T47D (cell line): ENCODE measurements around the gene SMIM10.
"Not testable (repeated sequence)": the region's sequence is repeated elsewhere in the genome, so short reads cannot be mapped to it uniquely, and the experiment has no call there.

Source experiments
- DNase-seq, 2 experiments: peaks; one replicate each; pipeline versions ENCODE4 v3.0.0 to v3.0.0-alpha.2; 2011 to 2012; ENCODE audit warnings: low read depth in 1 of 2, low spot score in 1 of 2
- JUND ChIP-seq: IDR thresholded peaks from 2 replicates; pipeline ENCODE4 v1.6.1; 2012; ENCODE audit warnings: low read depth
- in situ Hi-C: cut with HindIII; loops from 2 replicates; pipeline ENCODE4 v1.10.0; 2016; ENCODE audit warnings: low sequenced_read_pairs, low pct_unique_long_range_greater_than_20kb

SMIM10 gene

GRCh38 chrX:134997646-134998045 is 6.9 kb downstream of the SMIM10 start:
- no peak for DNase-seq
- no peak for TF ChIP-seq JUND
- in situ Hi-C loops = no loop called here

DNA sequence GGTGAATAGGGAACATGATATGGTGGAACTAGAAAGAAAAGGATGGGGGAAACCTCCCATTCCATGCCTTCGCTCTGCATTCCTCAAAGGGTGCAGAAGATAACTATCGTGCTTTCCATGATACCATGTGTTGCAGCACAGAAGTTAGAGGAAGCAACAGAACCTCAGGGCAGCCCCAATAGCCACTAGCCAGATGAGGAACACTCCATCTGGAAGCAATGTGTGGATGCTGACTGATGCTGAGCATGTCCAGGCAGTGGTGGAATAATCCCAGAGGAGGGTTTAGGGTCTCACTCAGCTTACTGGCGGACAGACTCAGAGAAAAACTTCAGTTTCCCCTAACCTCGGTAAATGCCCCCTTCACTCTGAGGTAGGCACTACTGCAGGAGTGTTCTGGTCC is 7.5 kb downstream of the SMIM10 start:
- in situ Hi-C loops = no loop called here
- no peak for DNase-seq
- TF ChIP-seq JUND = no peak

DNA sequence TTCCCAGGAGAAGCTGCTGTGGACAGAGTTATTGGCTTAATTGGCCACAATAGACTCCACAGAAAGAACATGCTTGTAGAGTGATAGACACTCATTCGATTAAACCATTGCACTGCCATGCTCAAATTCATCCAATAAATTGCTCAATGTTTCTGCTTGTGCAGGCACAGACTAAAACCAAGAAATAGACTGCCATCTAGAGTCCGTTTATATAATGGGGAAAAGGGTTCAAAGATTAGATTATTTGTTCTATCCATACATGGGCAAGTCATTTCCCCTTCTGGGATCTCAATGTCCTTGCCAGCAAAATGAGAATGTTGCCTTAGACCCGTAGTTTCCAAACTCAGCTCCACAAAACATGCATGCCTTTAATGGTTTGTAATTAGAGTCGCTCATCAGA is 8.7 kb downstream of the SMIM10 start:
- in situ Hi-C loops = no loop called here
- TF ChIP-seq JUND = no peak
- peak in 1 of 2 experiments; percentile 49 for DNase-seq

GRCh38 chrX:135000516-135000915 is 9.7 kb downstream of the SMIM10 start:
- in situ Hi-C loops = no loop called here
- no peak for TF ChIP-seq JUND
- DNase-seq = no peak

- in situ Hi-C loops = no loop called here
Measured at GRCh38 chrX:135003876-135004623, 13.3 kb downstream of the SMIM10 start.

DNA sequence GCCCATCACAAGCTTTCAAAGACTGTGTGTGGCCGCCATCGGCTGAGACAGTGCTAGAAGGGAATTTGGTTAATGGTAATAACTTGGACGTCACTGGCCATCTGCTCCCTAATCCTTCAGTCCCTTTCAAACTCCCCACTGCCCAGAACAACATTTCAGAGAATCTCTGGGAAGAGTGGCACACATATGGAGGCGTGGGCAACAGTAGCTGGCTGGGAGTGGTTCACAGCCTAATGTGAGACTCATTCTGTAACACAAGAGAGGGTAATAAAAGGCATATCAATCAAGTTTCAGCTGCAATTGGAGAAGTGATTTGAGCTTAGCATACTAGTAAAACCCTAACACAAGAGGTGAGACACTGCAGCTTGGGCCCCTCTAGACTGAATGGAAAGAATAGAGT is 15.4 kb downstream of the SMIM10 start:
- DNase-seq = no peak
- in situ Hi-C loops = no loop called here
- TF ChIP-seq JUND = no peak

More at GRCh38 chrX:135003876-135004623, 13.3 kb downstream of the SMIM10 start:
- TF ChIP-seq JUND = no peak
- peak; percentile 26 to 87 for DNase-seq

- DNase-seq = no peak
- in situ Hi-C loops = no loop called here
- no peak for TF ChIP-seq JUND
Measured at GRCh38 chrX:135009057-135009610, 18.3 kb downstream of the SMIM10 start.

GRCh38 chrX:135009838-135010237 is 19.0 kb downstream of the SMIM10 start:
- in situ Hi-C loops = no loop called here
- no peak for DNase-seq
- TF ChIP-seq JUND = no peak

DNA sequence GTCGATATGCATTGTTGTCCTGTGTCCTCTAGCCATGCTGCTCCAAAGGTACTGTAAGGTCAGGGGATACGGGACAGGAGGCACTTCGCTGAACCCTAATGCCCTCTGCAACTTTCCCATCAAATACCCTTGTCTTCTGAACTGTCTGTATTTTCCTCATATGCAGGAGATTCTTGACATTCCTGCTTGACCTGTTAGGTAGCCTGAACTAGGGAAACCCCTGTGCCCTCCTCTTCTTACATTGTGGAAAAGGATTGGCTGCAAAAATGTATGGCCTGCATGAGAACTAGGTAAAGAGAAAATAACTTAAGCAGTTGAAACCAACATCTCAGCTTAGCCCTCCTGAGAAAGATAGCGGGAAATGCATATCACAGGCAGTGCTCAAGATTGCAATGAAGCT is 20.1 kb downstream of the SMIM10 start:
- DNase-seq = peak in 1 of 2 experiments; percentile 34
- in situ Hi-C loops = no loop called here
- TF ChIP-seq JUND = no peak

GRCh38 chrX:135015523-135016245 is 24.9 kb downstream of the SMIM10 start:
- in situ Hi-C loops = no loop called here
- no peak for TF ChIP-seq JUND

DNA sequence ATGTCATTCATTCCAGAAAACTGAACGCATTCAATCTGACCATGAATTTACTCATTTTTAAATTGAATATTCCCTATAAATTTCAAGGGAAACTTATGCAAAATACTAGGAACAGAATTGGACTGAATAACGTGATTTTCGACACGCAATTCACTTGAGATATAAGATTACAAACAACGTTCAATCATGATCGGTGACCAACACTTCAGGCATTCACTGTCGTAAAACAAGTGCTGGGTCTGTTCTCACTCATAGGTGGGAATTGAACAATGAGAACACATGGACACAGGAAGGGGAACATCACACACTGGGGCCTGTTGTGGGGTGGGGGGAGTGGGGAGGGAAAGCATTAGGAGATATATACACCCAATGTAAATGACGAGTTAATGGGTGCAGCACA is 29.1 kb downstream of the SMIM10 start:
- in situ Hi-C loops, DNase-seq: not testable (repeated sequence)

More at GRCh38 chrX:135015523-135016245, 24.9 kb downstream of the SMIM10 start:
- DNase-seq = no peak

DNA sequence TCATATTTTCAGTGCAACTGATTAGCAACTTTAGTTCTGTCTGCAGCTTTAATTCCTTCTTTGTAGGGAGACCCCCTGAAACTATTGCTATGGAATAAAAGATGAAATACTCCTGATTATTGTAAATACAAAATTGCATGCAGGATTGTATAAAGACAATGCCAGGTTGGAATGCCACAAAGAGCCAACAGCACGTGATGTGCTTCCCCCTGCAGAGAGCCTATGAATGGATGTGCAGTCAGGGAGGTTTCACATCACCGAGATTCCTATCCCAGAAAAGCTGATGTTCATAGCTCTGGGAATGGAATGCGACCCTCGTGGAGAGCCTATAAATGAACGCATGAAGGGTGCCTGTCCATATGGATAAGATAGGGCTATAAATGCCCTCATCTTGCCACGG is 33.0 kb downstream of the SMIM10 start:
- DNase-seq, in situ Hi-C loops: not testable (repeated sequence)

- no peak for TF ChIP-seq JUND
- in situ Hi-C loops = no loop called here
- no peak for DNase-seq
Measured at GRCh38 chrX:135024526-135024925, 33.7 kb downstream of the SMIM10 start.

DNA sequence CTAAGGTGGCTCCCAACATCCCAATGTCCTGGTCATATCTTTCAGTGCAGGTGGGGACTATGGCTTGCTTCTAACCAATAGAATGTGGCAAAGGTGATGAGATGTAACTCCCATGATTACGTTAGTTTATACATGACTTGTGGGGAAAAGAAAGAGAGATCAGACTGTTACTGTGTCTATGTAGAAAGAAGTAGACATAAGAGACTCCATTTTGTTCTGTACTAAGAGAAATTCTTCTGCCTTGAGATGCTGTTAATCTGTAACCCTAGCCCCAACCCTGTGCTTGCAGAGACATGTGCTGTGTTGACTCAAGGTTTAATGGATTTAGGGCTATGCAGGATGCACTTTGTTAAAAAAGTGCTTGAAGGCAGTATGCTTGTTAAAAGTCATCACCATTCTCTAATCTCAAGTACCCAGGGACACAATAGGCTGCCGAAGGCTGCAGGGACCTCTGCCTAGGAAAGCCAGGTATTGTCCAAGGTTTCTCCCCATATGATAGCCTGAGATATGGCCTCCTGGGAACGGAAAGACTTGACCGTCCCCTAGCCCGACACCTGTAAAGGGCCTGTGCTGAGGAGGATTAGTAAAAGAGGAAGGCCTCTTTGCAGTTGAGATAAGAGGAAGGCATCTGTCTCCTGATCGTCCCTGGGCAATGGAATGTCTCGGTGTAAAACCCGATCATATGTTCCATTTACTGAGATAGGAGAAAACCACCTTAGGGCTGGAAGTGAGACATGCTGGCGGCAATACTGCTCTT is 39.6 kb downstream of the SMIM10 start:
- DNase-seq, in situ Hi-C loops: not testable (repeated sequence)

GRCh38 chrX:135041149-135042123 is 50.6 kb downstream of the SMIM10 start:
- in situ Hi-C loops, DNase-seq: not testable (repeated sequence)
